HepG2 (cell line): Measurements from ENCODE around the gene CAPN10. TPM values are rescaled to one million over a fixed set of nuclear protein-coding genes. Genes with fewer than 3 reads are reported as not detected.

Experiments
- ASH2L ChIP-seq: fragments of 300-600, 200-600 bp; sonication (generic); IDR thresholded peaks from 2 replicates; pipeline ENCODE4 v1.7.0; 2017; ENCODE audit warnings: low read depth, mild to moderate bottlenecking, moderate library complexity, mixed read lengths, low read length; ENCODE audit not compliant: insufficient read length
- BCL6 ChIP-seq: IDR thresholded peaks from 2 replicates; pipeline ENCODE4 v1.6.1; 2016; ENCODE audit warnings: missing genetic modification reagents, missing compliant biosample characterization
- BRCA1 ChIP-seq: sonication (generic); formaldehyde crosslinking; IDR thresholded peaks from 2 replicates; pipeline ENCODE4 v1.4.0; 2020; ENCODE audit warnings: missing genetic modification reagents
- CBX1 ChIP-seq: IDR thresholded peaks from one replicate; pipeline ENCODE4 v1.6.1; 2016; ENCODE audit warnings: antibody characterized with exemption, low read depth
- DMAP1 ChIP-seq: IDR thresholded peaks from 2 replicates; pipeline ENCODE4 v1.6.1; 2016
- FOXP1 ChIP-seq, 2 experiments: fragments of 450-650 bp in 1 of 2; IDR thresholded peaks; 2 replicates each; pipeline ENCODE4 v1.6.1; 2017 to 2018; ENCODE audit warnings: antibody characterized with exemption in 1 of 2
- NCOA5 ChIP-seq: sonication (generic); formaldehyde crosslinking; IDR thresholded peaks from 2 replicates; pipeline ENCODE4 v1.4.0; 2020; ENCODE audit warnings: missing genetic modification reagents
- SIN3B ChIP-seq: fragments of 150-350 bp; IDR thresholded peaks from 2 replicates; pipeline ENCODE4 v1.6.1; 2014; ENCODE audit warnings: low read length
- SKI ChIP-seq: fragments of 450-650 bp; IDR thresholded peaks from one replicate; pipeline ENCODE4 v1.6.1; 2018; ENCODE audit warnings: mild to moderate bottlenecking; ENCODE audit not compliant: partially characterized antibody
- TCF7 ChIP-seq: sonication (generic); IDR thresholded peaks from 2 replicates; pipeline ENCODE4 v1.6.1; 2016; ENCODE audit warnings: antibody characterized with exemption, low read depth
- ZFP90 ChIP-seq: sonication (generic); formaldehyde crosslinking; IDR thresholded peaks from 2 replicates; pipeline ENCODE4 v1.8.0; 2022; ENCODE audit warnings: missing genetic modification reagents, mild to moderate bottlenecking, inconsistent platforms, borderline replicate concordance
- ZNF124 ChIP-seq: sonication (generic); formaldehyde crosslinking; IDR thresholded peaks from 2 replicates; pipeline ENCODE4 v1.4.0; 2020; ENCODE audit warnings: missing genetic modification reagents
- ZNF432 ChIP-seq: sonication (generic); formaldehyde crosslinking; IDR thresholded peaks from 2 replicates; pipeline ENCODE4 v1.5.0; 2020; ENCODE audit warnings: missing genetic modification reagents, mild to moderate bottlenecking, borderline replicate concordance
- ZNF556 ChIP-seq: sonication (generic); formaldehyde crosslinking; IDR thresholded peaks from 2 replicates; pipeline ENCODE4 v1.4.0; 2020; ENCODE audit warnings: mild to moderate bottlenecking, missing genetic modification reagents, borderline replicate concordance
- ZNF7 ChIP-seq: IDR thresholded peaks from 2 replicates; pipeline ENCODE4 v1.6.1; 2016; ENCODE audit warnings: missing biosample characterization, missing genetic modification reagents
- ZNF713 ChIP-seq: sonication (generic); formaldehyde crosslinking; IDR thresholded peaks from 2 replicates; pipeline ENCODE4 v1.4.0; 2020; ENCODE audit warnings: mild to moderate bottlenecking, missing genetic modification reagents
- polyA plus RNA-seq, 8 experiments: library from polyadenylated mRNA; depleted of rRNA in 3 of 8; stranded (reverse) in 7 of 8; unstranded in 1 of 8; fragments of >200 nt; fragmentation: Illumina TruSeq in 4 of 8; extraction: Trizol in 4 of 8; gene quantifications; 2 replicates each; pipeline versions ENCODE4 v1.2.1 to v1.2.3, GENCODE V29; 2011 to 2016; ENCODE audit warnings: low read depth in 4 of 8, missing spikeins in 1 of 8, mixed read lengths in 1 of 8; ENCODE audit not compliant: insufficient read depth in 1 of 8
- total RNA-seq, 5 experiments: library from RNA; depleted of rRNA; stranded (reverse); fragments of >200 nt; fragmentation: Illumina TruSeq; extraction: Trizol; gene quantifications; 2 replicates each; pipeline ENCODE4 v1.2.3, GENCODE V29; 2016; ENCODE audit warnings: low read depth in 1 of 5
- TF ChIP-seq, protein P1 (sequence below): sonication (generic); formaldehyde crosslinking; IDR thresholded peaks from 2 replicates; pipeline ENCODE4 v1.5.1; 2020; ENCODE audit warnings: mild to moderate bottlenecking, moderate library complexity, missing genetic modification reagents
- TF ChIP-seq, protein P2 (sequence below): sonication (generic); formaldehyde crosslinking; IDR thresholded peaks from 2 replicates; pipeline ENCODE4 v1.4.0; 2020; ENCODE audit warnings: missing genetic modification reagents
- TF ChIP-seq, protein P3 (sequence below): sonication (generic); formaldehyde crosslinking; IDR thresholded peaks from 2 replicates; pipeline ENCODE4 v1.4.0; 2020; ENCODE audit warnings: missing genetic modification reagents, low read depth, mild to moderate bottlenecking, borderline replicate concordance
- TF ChIP-seq, protein P4 (sequence below): sonication (generic); formaldehyde crosslinking; IDR thresholded peaks from 2 replicates; pipeline ENCODE4 v1.4.0; 2020; ENCODE audit warnings: missing genetic modification reagents, borderline replicate concordance

The CAPN10 gene
- total and polyA plus RNA-seq, 2 of the 13 experiments (the other 11 are each of a cell fraction or from before 2014, with no cell fraction given): 27.6 to 32.4 TPM

DNA sequence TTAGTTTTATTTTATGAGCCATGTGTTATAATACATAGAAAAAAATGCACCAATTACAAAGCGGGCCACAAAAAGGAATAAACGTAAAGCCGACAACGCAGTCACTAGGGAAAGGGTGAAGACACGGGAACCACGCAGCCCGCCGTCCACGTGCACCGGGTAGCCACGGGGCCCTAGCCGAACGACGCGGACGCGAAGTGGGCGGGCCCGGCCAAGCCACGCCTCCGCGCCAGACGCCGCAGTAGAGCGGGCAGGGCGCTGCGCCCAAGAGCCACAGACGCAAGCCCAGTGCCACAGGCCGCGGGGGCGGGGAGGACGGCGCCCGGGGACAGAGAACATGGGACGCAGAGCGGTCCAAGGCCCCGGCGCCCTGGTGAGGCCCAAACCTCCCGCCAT is 26.5 kb upstream of the CAPN10 start, which contains the start of gene DUSP28 (continued):
- TF ChIP-seq, protein P1, sequence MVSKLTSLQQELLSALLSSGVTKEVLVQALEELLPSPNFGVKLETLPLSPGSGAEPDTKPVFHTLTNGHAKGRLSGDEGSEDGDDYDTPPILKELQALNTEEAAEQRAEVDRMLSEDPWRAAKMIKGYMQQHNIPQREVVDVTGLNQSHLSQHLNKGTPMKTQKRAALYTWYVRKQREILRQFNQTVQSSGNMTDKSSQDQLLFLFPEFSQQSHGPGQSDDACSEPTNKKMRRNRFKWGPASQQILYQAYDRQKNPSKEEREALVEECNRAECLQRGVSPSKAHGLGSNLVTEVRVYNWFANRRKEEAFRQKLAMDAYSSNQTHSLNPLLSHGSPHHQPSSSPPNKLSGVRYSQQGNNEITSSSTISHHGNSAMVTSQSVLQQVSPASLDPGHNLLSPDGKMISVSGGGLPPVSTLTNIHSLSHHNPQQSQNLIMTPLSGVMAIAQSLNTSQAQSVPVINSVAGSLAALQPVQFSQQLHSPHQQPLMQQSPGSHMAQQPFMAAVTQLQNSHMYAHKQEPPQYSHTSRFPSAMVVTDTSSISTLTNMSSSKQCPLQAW: peak; percentile 80
- TF ChIP-seq FOXP1 (IDR thresholded peaks at IDR 0.05) (no peak), FOXP1 (CRISPR knock-in tag; IDR thresholded peaks at IDR 0.05) (no peak), NCOA5 (CRISPR knock-in tag) (no peak; the same call in 1 of the 2 replicates), ZNF124 (no peak), TCF7 (no peak), ZNF7 (CRISPR knock-in tag) (no peak), ZNF432 (CRISPR knock-in tag) (no peak), SIN3B (no peak), ZNF556 (CRISPR knock-in tag) (no peak), ASH2L (no peak), DMAP1 (CRISPR knock-in tag) (peak; percentile 92), BRCA1 (peak; percentile 90; the same call in 1 of the 2 replicates), ZFP90 (CRISPR knock-in tag) (no peak), CBX1 (peak; percentile 67), SKI (peak; percentile 65), BCL6 (CRISPR knock-in tag) (peak; percentile 16; the same call in 1 of the 2 replicates), ZNF713 (no peak)
- TF ChIP-seq, protein P2, sequence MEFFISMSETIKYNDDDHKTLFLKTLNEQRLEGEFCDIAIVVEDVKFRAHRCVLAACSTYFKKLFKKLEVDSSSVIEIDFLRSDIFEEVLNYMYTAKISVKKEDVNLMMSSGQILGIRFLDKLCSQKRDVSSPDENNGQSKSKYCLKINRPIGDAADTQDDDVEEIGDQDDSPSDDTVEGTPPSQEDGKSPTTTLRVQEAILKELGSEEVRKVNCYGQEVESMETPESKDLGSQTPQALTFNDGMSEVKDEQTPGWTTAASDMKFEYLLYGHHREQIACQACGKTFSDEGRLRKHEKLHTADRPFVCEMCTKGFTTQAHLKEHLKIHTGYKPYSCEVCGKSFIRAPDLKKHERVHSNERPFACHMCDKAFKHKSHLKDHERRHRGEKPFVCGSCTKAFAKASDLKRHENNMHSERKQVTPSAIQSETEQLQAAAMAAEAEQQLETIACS (CRISPR knock-in tag): no peak
- TF ChIP-seq, protein P3, sequence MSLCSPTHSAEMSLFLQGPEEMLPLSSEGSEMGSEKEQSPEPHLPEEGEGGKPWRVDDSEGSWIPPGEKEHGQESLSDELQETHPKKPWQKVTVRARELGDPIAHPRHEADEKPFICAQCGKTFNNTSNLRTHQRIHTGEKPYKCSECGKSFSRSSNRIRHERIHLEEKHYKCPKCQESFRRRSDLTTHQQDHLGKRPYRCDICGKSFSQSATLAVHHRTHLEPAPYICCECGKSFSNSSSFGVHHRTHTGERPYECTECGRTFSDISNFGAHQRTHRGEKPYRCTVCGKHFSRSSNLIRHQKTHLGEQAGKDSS (CRISPR knock-in tag): peak; percentile 86; the same call in 1 of the 2 replicates
- TF ChIP-seq, protein P4, sequence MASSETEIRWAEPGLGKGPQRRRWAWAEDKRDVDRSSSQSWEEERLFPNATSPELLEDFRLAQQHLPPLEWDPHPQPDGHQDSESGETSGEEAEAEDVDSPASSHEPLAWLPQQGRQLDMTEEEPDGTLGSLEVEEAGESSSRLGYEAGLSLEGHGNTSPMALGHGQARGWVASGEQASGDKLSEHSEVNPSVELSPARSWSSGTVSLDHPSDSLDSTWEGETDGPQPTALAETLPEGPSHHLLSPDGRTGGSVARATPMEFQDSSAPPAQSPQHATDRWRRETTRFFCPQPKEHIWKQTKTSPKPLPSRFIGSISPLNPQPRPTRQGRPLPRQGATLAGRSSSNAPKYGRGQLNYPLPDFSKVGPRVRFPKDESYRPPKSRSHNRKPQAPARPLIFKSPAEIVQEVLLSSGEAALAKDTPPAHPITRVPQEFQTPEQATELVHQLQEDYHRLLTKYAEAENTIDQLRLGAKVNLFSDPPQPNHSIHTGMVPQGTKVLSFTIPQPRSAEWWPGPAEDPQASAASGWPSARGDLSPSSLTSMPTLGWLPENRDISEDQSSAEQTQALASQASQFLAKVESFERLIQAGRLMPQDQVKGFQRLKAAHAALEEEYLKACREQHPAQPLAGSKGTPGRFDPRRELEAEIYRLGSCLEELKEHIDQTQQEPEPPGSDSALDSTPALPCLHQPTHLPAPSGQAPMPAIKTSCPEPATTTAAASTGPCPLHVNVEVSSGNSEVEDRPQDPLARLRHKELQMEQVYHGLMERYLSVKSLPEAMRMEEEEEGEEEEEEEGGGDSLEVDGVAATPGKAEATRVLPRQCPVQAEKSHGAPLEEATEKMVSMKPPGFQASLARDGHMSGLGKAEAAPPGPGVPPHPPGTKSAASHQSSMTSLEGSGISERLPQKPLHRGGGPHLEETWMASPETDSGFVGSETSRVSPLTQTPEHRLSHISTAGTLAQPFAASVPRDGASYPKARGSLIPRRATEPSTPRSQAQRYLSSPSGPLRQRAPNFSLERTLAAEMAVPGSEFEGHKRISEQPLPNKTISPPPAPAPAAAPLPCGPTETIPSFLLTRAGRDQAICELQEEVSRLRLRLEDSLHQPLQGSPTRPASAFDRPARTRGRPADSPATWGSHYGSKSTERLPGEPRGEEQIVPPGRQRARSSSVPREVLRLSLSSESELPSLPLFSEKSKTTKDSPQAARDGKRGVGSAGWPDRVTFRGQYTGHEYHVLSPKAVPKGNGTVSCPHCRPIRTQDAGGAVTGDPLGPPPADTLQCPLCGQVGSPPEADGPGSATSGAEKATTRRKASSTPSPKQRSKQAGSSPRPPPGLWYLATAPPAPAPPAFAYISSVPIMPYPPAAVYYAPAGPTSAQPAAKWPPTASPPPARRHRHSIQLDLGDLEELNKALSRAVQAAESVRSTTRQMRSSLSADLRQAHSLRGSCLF (CRISPR knock-in tag): no peak; the same call in 1 of the 2 replicates
